Fibroblast of the conjunctiva (primary cell): Measurements from ENCODE around the gene EDAR.

ENCODE experiments used
- DNase-seq: peaks from one replicate; pipeline ENCODE4 v3.0.0-alpha.2; 2010; ENCODE audit warnings: low read depth

The EDAR gene

GRCh38 chr2:108908713-108909070, 80.3 kb downstream of the EDAR start:
- no peak for DNase-seq

DNA sequence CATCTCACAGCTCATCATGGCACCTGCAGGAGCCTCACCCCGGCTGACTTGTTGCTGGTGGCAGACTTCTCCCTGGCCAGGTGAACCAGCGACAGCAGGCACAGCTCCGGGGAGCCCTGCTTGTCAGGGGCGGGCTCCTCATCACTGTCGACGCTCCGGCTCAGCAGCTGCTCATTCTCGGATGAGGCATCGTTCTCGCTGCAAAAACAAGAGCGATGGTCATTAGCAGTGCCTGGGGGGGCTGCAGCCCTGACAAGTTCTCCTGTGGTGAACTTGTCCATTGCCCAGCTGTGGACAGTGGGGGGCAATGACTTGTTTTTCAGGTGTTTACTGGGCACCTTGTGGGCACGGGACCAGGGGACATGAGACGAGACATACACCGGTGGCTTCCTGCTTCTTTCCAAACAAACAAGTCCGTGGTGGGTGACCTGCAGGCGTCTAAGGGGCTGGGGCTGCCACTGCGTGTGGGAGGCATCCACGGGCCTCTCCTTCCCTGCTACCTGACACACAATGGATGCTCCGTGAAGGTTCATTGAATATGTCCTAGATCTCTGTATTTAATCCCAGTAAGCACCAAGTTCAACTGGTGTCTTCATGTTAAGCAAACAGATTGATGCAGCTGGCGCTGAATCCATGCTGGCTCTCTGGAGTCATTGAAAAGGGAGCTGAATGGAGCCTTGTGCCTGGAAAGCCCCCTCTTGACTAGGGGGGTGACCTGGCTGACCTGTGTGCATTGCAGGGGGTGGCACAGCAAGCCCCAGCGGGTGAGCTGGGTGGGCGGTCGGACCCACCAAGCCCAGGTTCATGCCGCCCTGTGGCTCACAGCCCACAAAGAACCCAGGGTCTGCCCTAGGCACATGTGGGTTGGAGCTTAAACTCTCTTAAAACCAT, 81.0 kb downstream of the EDAR start:
- DNase-seq: no peak

GRCh38 chr2:108906403-108907077, 82.5 kb downstream of the EDAR start:
- DNase-seq: no peak

DNA sequence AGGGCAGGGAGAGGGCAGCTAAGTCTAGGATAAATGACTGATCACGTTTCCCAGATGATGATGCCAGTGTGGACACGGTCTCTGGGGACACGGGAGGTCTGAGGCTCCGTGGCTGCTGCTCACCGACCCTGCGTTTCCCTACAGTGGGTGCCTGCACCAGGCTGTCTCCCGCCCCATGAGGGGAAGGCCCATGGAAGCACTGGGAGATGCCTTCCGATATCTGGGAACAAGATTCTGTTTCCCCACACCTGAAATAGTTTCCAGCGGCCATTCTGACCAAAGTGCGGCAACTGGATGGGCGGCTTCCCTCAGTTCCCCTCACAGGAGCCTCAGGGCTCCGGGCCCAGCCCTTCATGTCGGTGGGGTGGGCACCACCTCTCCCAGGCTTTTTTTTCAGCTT, 83.1 kb downstream of the EDAR start:
- DNase-seq: no peak

DNA sequence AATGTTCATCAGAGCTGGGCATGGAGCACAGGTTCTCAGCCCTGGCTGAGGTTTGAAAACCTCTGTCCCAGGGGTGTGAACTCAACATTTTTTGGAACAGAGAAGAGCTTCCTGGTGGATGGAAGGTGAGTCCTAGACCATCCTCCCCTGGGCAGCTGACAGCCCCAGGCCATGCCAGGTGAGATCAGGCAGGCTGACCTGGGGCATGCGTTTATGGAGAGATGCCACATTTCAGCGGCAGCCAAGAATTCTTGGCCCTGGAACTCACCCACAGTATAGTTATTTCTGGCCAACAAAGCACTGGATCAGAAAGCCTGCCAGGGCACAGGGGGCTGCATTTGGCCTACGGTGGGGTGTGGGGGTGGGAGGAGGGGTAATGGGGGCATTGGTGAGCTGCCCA, 83.8 kb downstream of the EDAR start:
- no peak for DNase-seq

DNA sequence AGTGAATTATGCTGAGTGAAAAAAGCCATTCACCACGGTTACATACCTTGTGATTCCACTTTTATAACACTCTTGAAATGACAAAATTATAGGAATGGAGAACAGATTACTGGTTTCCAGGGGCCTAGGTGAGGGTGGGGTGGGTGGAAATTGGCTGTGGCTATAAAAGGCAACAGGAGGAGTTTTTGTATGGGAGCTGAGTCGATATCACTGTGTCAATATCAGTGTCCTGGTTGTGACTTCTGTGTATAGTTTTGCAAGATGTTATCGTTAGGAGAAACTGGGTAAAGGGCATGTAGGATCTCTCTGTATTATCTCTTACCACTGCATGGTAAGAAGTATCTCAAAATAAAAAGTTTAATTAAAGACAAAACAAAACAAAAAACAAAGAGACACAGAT, 84.3 kb downstream of the EDAR start:
- no peak for DNase-seq

DNA sequence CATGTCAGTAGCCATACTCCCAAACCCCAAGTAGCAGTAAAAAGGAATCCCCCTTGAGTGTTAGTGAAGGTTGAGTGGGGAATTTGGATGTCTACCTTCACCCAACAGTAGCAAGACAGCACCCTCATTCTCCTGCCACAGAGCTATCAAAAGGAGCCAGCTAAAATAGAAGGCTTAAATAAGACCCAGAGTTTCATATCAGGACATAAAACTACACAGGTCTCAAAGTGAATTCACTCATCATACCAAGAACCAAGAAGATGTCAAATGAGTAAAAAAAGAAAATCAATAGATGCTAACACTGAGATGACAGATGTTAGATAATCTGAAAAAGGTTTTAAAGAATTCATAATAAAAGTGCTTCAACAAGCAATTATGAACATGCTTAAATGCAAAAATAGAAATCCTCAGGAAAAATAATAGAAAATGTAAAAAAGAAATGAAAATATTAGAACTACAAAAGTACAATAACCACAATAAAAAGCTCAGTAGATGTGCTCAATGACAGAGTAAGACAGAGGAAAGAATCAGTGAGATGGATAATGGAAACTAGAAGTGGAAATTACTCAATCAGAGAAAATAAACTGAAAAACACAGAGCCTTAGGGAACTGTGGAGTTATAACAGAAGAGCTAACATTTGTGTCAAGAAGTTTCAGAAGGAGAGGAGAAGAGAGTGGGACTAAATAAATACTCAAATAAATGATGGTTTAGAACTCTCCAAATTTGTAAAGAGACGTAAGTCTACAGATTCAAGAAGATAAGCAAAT, 90.5 kb downstream of the EDAR start:
- DNase-seq: no peak

GRCh38 chr2:108896741-108897140, 92.3 kb downstream of the EDAR start:
- no peak for DNase-seq

DNA sequence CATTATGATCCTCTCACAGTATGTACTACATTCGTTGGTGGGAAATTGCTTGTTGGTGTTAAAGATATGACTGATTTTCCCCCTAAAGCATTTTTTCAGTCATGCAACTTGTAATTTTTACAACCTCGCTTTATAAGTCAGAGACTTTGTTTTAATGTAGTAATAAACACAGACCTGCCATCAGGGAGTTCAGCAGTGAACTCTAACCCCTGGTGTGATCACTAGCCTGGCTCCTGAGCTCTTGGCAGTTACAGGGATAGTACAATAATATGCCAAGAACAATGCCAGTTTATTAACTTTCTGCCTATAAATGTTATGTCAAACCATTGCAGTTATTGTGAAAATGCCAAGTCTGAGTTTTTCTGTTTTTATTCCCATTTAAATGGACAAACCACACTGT, 93.8 kb downstream of the EDAR start:
- no peak for DNase-seq

GRCh38 chr2:108894766-108895165, 94.3 kb downstream of the EDAR start:
- no peak for DNase-seq

- no peak for DNase-seq
Measured at GRCh38 chr2:108893277-108893676, 95.7 kb downstream of the EDAR start.

DNA sequence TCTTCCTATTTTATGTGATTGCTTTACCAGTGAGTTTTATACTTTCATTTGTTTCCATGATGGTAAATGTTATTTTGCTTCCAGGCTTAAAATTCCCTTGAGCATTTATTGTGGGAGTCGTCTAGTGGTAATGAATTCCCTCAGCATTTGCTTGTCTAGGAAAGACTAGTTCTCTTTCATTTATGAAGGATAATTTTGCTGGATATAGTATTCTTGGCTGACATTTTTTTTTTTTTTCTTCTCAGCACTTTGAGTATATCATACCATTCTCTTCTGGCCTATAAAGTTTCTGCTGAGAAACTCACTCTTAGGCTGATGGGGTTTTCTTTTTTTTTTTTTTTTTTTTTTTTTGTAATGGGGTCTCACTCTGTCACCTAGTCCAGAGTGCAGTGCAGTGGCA, 99.1 kb downstream of the EDAR start:
- no peak for DNase-seq

GRCh38 chr2:108884619-108885018, 104.4 kb downstream of the EDAR start:
- DNase-seq: no peak

DNA sequence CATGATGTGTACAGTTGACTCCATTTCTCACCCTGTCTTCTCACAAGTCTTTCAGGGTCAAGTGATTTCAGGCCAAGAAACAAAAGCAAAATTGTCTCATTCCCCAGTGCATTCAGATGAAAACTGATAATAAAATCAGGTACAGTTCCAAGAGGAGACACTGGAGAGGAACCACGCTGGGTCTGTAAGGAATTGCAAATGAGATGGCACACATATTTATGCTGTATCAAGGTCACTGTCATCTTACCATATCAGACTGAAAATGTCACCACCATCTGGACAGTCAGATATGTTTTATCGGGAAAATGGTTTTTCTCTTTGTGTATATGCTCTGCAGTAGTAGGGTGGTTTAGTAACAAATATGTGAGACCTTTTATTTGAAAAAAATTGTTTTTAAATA, 110.7 kb downstream of the EDAR start:
- no peak for DNase-seq

DNA sequence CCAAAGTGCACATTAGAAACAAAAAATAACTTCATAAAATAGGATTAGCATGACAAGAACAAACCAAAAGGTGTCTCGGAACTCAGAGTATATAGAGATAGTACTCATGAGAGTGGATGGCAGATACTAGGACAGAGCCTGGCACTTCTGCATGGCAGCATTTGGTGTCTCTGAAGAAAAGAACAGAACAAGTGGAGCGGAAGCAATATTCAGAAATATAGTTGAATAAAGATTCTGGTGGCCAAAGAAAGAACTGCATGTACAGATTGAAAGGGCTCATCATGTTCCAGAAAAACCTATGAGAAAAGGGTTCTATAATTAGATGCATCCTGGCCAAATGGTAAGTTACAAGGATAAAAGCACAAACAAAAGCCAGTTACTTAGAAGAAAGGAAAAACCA, 111.5 kb downstream of the EDAR start:
- no peak for DNase-seq

GRCh38 chr2:108870069-108870644, 118.9 kb downstream of the EDAR start:
- no peak for DNase-seq

DNA sequence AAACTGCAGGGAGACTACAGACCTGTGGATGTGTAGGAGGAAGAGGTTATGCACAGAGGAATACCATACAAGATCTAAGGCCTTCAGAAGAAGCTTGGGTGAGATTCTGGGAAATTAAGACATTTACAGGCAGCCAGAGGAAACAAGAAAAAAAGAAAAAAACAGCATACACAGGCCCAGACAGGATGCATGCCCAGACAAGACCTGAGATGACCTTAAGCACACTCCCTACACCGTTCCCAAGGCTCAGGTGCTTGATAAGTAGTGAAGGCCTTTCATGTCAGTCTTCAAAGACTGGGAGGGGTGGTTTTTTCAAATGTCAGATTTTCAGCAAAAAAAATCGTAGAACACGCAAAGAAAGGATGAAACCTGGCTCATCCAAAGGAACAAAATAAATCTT, 119.5 kb downstream of the EDAR start:
- no peak for DNase-seq

DNA sequence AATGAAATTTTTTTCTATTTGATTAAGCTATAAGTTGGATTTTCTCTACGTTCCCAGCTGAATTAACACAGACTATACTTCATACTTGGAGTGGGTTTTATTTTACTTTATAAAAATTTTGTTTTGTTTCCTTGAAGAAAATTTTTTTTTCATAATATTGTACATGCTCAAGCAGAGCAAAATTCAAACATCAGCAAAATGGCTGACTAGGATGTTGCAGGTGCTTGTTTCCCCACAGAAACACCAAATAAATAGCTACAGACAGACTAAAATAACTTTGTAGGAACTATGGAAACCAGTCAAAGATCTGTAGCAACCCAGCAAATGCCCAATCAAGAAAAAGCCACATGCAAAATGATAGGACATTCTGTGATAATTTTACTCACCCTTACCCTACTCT, 120.1 kb downstream of the EDAR start:
- DNase-seq: no peak

- DNase-seq: no peak
Measured at GRCh38 chr2:108866041-108866440, 123.0 kb downstream of the EDAR start.

- no peak for DNase-seq
Measured at GRCh38 chr2:108858894-108859293, 130.1 kb downstream of the EDAR start.

- DNase-seq: no peak
Measured at GRCh38 chr2:108855194-108855593, 133.8 kb downstream of the EDAR start.

- no peak for DNase-seq
Measured at GRCh38 chr2:108854484-108854883, 134.5 kb downstream of the EDAR start.

- no peak for DNase-seq
Measured at GRCh38 chr2:108853421-108853820, 135.6 kb downstream of the EDAR start.
